ENCODE results near the gene BTN2A1.
"Not testable (repeated sequence)": the region's sequence is repeated elsewhere in the genome, so short reads cannot be mapped to it uniquely, and the experiment has no call there.

The BTN2A1 gene

DNA sequence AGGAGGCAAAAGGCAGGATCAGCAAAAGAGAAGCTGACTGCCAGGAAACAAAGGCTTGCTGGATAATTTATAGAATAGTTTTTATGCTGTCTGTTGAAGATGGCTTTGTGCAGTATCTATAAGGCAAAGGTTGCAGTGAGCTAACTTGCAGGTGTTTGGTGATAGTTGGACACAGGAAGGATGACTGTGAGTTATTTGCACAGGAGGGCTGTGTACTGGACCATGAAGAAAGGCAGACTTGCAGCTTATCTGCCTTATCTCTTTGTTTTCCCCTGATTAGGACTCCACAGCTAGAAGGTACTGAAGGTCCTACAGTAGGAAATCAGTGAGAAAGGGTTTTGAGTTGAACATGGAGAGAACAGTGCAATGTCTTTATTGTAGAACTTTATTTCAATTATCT, 44.4 kb downstream of the BTN2A1 start:
- no peak overlapping the region for H3K4me3 ChIP-seq (ENCODE audit: low read depth, low read length)
- TF ChIP-seq POLR2A (IDR thresholded peaks at IDR 0.05; ENCODE audit: extremely low read depth, insufficient read length), result no peak
- TF ChIP-seq MYC (IDR thresholded peaks at IDR 0.05; ENCODE audit: low read depth, low read length), result no peak
- no peak for TF ChIP-seq CTCF (IDR thresholded peaks at IDR 0.05; ENCODE audit: low read depth, low read length)
- TF ChIP-seq, protein P1, sequence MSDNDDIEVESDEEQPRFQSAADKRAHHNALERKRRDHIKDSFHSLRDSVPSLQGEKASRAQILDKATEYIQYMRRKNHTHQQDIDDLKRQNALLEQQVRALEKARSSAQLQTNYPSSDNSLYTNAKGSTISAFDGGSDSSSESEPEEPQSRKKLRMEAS (IDR thresholded peaks at IDR 0.05; ENCODE audit: low read depth, low read length), result no peak
- no peak for DNase-seq (ENCODE audit: low read depth)

- no peak overlapping the region for H3K4me3 ChIP-seq (ENCODE audit: low read depth, low read length)
- no peak for DNase-seq (ENCODE audit: low read depth)
- TF ChIP-seq MYC (IDR thresholded peaks at IDR 0.05; ENCODE audit: low read depth, low read length), result no peak
- TF ChIP-seq POLR2A (IDR thresholded peaks at IDR 0.05; ENCODE audit: extremely low read depth, insufficient read length), result no peak
- TF ChIP-seq CTCF (IDR thresholded peaks at IDR 0.05; ENCODE audit: low read depth, low read length), result no peak
- TF ChIP-seq, protein P1 (IDR thresholded peaks at IDR 0.05; ENCODE audit: low read depth, low read length), result no peak
These were observed 44.9 kb downstream of the BTN2A1 start for GRCh38 chr6:26502626-26503025.

- H3K4me3 ChIP-seq (ENCODE audit: low read depth, low read length), result no peak overlapping the region
- TF ChIP-seq, protein P1 (IDR thresholded peaks at IDR 0.05; ENCODE audit: low read depth, low read length), result no peak
- TF ChIP-seq POLR2A (IDR thresholded peaks at IDR 0.05; ENCODE audit: extremely low read depth, insufficient read length) (no peak), MYC (IDR thresholded peaks at IDR 0.05; ENCODE audit: low read depth, low read length) (no peak), CTCF (IDR thresholded peaks at IDR 0.05; ENCODE audit: low read depth, low read length) (no peak)
- DNase-seq (ENCODE audit: low read depth), result no peak
These were observed 49.9 kb downstream of the BTN2A1 start for GRCh38 chr6:26507658-26508057.

- peak; percentile 49 for DNase-seq (ENCODE audit: low read depth)
- H3K4me3 ChIP-seq (ENCODE audit: low read depth, low read length), result not testable (repeated sequence)
These were observed 53.3 kb downstream of the BTN2A1 start for GRCh38 chr6:26511033-26511432.

- TF ChIP-seq POLR2A (IDR thresholded peaks at IDR 0.05; ENCODE audit: extremely low read depth, insufficient read length), result no peak
- TF ChIP-seq, protein P1 (IDR thresholded peaks at IDR 0.05; ENCODE audit: low read depth, low read length), result no peak
- no peak for TF ChIP-seq CTCF (IDR thresholded peaks at IDR 0.05; ENCODE audit: low read depth, low read length)
- no peak for TF ChIP-seq MYC (IDR thresholded peaks at IDR 0.05; ENCODE audit: low read depth, low read length)
These were observed 57.2 kb downstream of the BTN2A1 start for GRCh38 chr6:26514984-26515383.

DNA sequence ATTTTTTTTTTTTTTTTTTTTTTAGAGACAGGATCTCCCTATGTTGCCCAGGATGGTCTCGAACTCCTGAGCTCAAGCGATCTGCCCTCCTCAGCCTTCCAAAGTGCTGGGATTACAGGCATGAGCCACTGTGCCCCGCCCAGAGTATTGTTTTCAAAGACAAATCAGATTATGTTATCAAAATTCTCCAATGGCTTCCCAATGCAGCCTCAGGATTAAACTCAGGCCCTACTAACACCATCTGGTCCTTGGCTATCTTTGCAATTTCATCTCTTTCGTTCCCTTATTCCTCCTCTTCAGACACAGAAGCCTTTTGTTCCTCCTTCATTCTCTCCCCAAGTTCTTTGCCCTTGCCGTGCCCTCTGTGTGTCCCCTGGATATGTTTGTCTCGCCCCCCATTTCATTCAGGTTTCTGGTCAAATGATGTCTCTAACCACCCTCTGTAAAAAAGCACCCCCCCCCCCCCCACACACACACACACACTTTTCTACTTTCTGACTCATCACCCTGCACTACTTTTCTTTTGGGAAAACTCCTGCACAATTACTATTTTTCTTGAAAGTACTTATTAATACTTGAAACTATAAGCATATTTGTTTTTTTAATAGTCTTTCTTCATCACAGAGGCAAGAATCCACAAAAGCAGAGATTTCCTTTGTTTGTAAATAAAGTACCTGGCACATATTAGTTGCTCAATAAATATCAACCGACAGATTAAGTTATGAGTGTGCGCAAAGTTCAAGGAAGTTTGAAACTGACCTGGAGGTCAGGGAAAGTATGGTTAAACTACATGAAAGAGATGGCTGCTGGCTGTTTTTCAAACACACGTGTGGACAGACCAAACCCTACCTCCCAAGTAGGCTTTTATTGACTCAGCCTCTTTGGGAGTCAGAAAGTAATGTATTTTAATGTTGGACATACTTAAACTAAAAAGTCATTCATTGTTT, 59.0 kb downstream of the BTN2A1 start:
- no peak for DNase-seq (ENCODE audit: low read depth)
- TF ChIP-seq CTCF (IDR thresholded peaks at IDR 0.05; ENCODE audit: low read depth, low read length) (no peak), MYC (IDR thresholded peaks at IDR 0.05; ENCODE audit: low read depth, low read length) (no peak), POLR2A (IDR thresholded peaks at IDR 0.05; ENCODE audit: extremely low read depth, insufficient read length) (no peak)
- TF ChIP-seq, protein P1 (IDR thresholded peaks at IDR 0.05; ENCODE audit: low read depth, low read length), result no peak
- no peak overlapping the region for H3K4me3 ChIP-seq (ENCODE audit: low read depth, low read length)

More at GRCh38 chr6:26514984-26515383, 57.2 kb downstream of the BTN2A1 start:
- no peak overlapping the region for H3K4me3 ChIP-seq (ENCODE audit: low read depth, low read length)
- DNase-seq (ENCODE audit: low read depth), result no peak
